ENCODE measurements around the gene RAB32.

RAB32 gene

GRCh38 chr6:146548898-146549374 is 5.3 kb downstream of the RAB32 start:
- Histone ChIP-seq H3K4ac (ENCODE audit: low read depth, low read length) (no peak overlapping the region), H3K4me3 (ENCODE audit: low read depth, low read length) (no peak overlapping the region), H3K9ac (ENCODE audit: low read length) (no peak overlapping the region), H3K27me3 (ENCODE audit: insufficient read depth, low read length) (no peaks in the 10 kb centered on the region), H3K18ac (ENCODE audit: low read length) (no peak overlapping the region), H3K4me2 (ENCODE audit: low read length) (no peak overlapping the region), H3K36me3 (ENCODE audit: control insufficient read depth in 1 of 2, insufficient read depth in 2 of 2, low read length in 2 of 2) (peaks cover 7 to 13% of the 10 kb centered on the region in 2 experiments), H3K4me1 (ENCODE audit: control insufficient read depth in 1 of 2, insufficient read depth in 2 of 2, low read length in 2 of 2) (peaks cover 0 to 8% of the 10 kb centered on the region in 2 experiments), H4K8ac (ENCODE audit: low read depth, low read length) (no peak overlapping the region), H3K9me3 (ENCODE audit: insufficient read depth, low read depth, low read length) (no peaks in the 10 kb centered on the region), H3K27ac (ENCODE audit: low read depth, low read length) (no peak overlapping the region), H3K23ac (ENCODE audit: low read length) (no peak overlapping the region), H2BK12ac (ENCODE audit: low read length) (no peak overlapping the region), H4K91ac (ENCODE audit: low read depth, low read length) (no peak overlapping the region), H2AFZ (ENCODE audit: insufficient read depth, low read length, poor library complexity) (no peak overlapping the region), H3K79me2 (ENCODE audit: control insufficient read depth, insufficient read depth, low read length, poor library complexity) (peaks cover 13% of the 10 kb centered on the region), H4K12ac (ENCODE audit: low read depth, low read length) (no peak overlapping the region), H3K79me1 (ENCODE audit: low read length) (peaks cover 10% of the 10 kb centered on the region), H2AK5ac (ENCODE audit: low read length) (no peak overlapping the region), H3K14ac (ENCODE audit: low read length) (no peak overlapping the region), H2BK120ac (ENCODE audit: insufficient read depth, low read length, poor library complexity) (no peak overlapping the region), H2BK5ac (ENCODE audit: low read depth, low read length, poor library complexity) (no peak overlapping the region)
- no CpG with 5 or more reads among the region's 2 CpGs for WGBS (ENCODE audit: extremely low coverage, insufficient coverage, insufficient read length)
- no peak for DNase-seq

GRCh38 chr6:146550911-146551310 is 7.3 kb downstream of the RAB32 start:
- peaks cover 0 to 2% of the 10 kb centered on the region in 2 experiments for H3K4me1 ChIP-seq (ENCODE audit: control insufficient read depth in 1 of 2, insufficient read depth in 2 of 2, low read length in 2 of 2)
- no peak overlapping the region for H2AFZ ChIP-seq (ENCODE audit: insufficient read depth, low read length, poor library complexity)
- H4K8ac ChIP-seq (ENCODE audit: low read depth, low read length), result no peak overlapping the region
- peak overlapping the region; percentile 46 for H3K4ac ChIP-seq (ENCODE audit: low read depth, low read length)
- no peak overlapping the region for H2BK5ac ChIP-seq (ENCODE audit: low read depth, low read length, poor library complexity)
- no peak overlapping the region for H3K23ac ChIP-seq (ENCODE audit: low read length)
- no peaks in the 10 kb centered on the region for H3K9me3 ChIP-seq (ENCODE audit: insufficient read depth, low read depth, low read length)
- H2BK120ac ChIP-seq (ENCODE audit: insufficient read depth, low read length, poor library complexity), result no peak overlapping the region
- no peak overlapping the region for H3K9ac ChIP-seq (ENCODE audit: low read length)
- H2BK12ac ChIP-seq (ENCODE audit: low read length), result no peak overlapping the region
- no peak overlapping the region for H3K4me2 ChIP-seq (ENCODE audit: low read length)
- WGBS (ENCODE audit: extremely low coverage, insufficient coverage, insufficient read length), result no CpG with 5 or more reads among the region's 6 CpGs
- no peaks in the 10 kb centered on the region for H3K27me3 ChIP-seq (ENCODE audit: insufficient read depth, low read length)
- no peak overlapping the region for H3K14ac ChIP-seq (ENCODE audit: low read length)
- H3K27ac ChIP-seq (ENCODE audit: low read depth, low read length), result no peak overlapping the region
- no peaks in the 10 kb centered on the region for H3K79me1 ChIP-seq (ENCODE audit: low read length)
- peak in 1 of 2 donors; percentile 9 for DNase-seq
- H4K12ac ChIP-seq (ENCODE audit: low read depth, low read length), result no peak overlapping the region
- peaks cover 2% of the 10 kb centered on the region for H3K79me2 ChIP-seq (ENCODE audit: control insufficient read depth, insufficient read depth, low read length, poor library complexity)
- H2AK5ac ChIP-seq (ENCODE audit: low read length), result no peak overlapping the region
- H3K36me3 ChIP-seq (ENCODE audit: control insufficient read depth in 1 of 2, insufficient read depth in 2 of 2, low read length in 2 of 2), result peaks cover 11 to 21% of the 10 kb centered on the region in 2 experiments
- no peak overlapping the region for H4K91ac ChIP-seq (ENCODE audit: low read depth, low read length)
- H3K18ac ChIP-seq (ENCODE audit: low read length), result no peak overlapping the region
- H3K4me3 ChIP-seq (ENCODE audit: low read depth, low read length), result no peak overlapping the region

GRCh38 chr6:146551545-146551944 is 7.9 kb downstream of the RAB32 start:
- no CpG with 5 or more reads among the region's 7 CpGs for WGBS (ENCODE audit: extremely low coverage, insufficient coverage, insufficient read length)
- Histone ChIP-seq H3K36me3 (ENCODE audit: control insufficient read depth in 1 of 2, insufficient read depth in 2 of 2, low read length in 2 of 2) (peaks cover 11 to 21% of the 10 kb centered on the region in 2 experiments), H3K4me2 (ENCODE audit: low read length) (no peak overlapping the region)

GRCh38 chr6:146553377-146554135 is 9.9 kb downstream of the RAB32 start:
- Histone ChIP-seq H3K4me2 (ENCODE audit: low read length) (no peak overlapping the region), H2BK5ac (ENCODE audit: low read depth, low read length, poor library complexity) (no peak overlapping the region), H2AFZ (ENCODE audit: insufficient read depth, low read length, poor library complexity) (no peak overlapping the region), H3K36me3 (ENCODE audit: control insufficient read depth in 1 of 2, insufficient read depth in 2 of 2, low read length in 2 of 2) (peaks cover 11 to 21% of the 10 kb centered on the region in 2 experiments), H3K4ac (ENCODE audit: low read depth, low read length) (no peak overlapping the region), H3K4me1 (ENCODE audit: control insufficient read depth in 1 of 2, insufficient read depth in 2 of 2, low read length in 2 of 2) (peaks cover 0 to 2% of the 10 kb centered on the region in 2 experiments), H4K91ac (ENCODE audit: low read depth, low read length) (no peak overlapping the region), H3K79me2 (ENCODE audit: control insufficient read depth, insufficient read depth, low read length, poor library complexity) (peaks cover 2% of the 10 kb centered on the region), H3K23ac (ENCODE audit: low read length) (no peak overlapping the region), H3K9me3 (ENCODE audit: insufficient read depth, low read depth, low read length) (no peaks in the 10 kb centered on the region), H3K14ac (ENCODE audit: low read length) (no peak overlapping the region), H4K8ac (ENCODE audit: low read depth, low read length) (no peak overlapping the region), H3K27ac (ENCODE audit: low read depth, low read length) (no peak overlapping the region), H2BK120ac (ENCODE audit: insufficient read depth, low read length, poor library complexity) (no peak overlapping the region), H3K9ac (ENCODE audit: low read length) (no peak overlapping the region), H3K27me3 (ENCODE audit: insufficient read depth, low read length) (no peaks in the 10 kb centered on the region), H3K4me3 (ENCODE audit: low read depth, low read length) (no peak overlapping the region), H2AK5ac (ENCODE audit: low read length) (no peak overlapping the region), H3K18ac (ENCODE audit: low read length) (no peak overlapping the region), H2BK12ac (ENCODE audit: low read length) (no peak overlapping the region), H3K79me1 (ENCODE audit: low read length) (no peaks in the 10 kb centered on the region), H4K12ac (ENCODE audit: low read depth, low read length) (no peak overlapping the region)
- DNase-seq, result no peak
- WGBS (ENCODE audit: extremely low coverage, insufficient coverage, insufficient read length), result no CpG with 5 or more reads among the region's 7 CpGs

More at GRCh38 chr6:146551545-146551944, 7.9 kb downstream of the RAB32 start:
- DNase-seq, result no peak
- no peak overlapping the region for H3K4ac ChIP-seq (ENCODE audit: low read depth, low read length)
- peak overlapping the region; percentile 13 for H2BK5ac ChIP-seq (ENCODE audit: low read depth, low read length, poor library complexity)
- no peak overlapping the region for H4K12ac ChIP-seq (ENCODE audit: low read depth, low read length)
- no peak overlapping the region for H2BK120ac ChIP-seq (ENCODE audit: insufficient read depth, low read length, poor library complexity)
- H2AK5ac ChIP-seq (ENCODE audit: low read length), result no peak overlapping the region
- no peak overlapping the region for H4K8ac ChIP-seq (ENCODE audit: low read depth, low read length)
- H3K27me3 ChIP-seq (ENCODE audit: insufficient read depth, low read length), result no peaks in the 10 kb centered on the region
- no peak overlapping the region for H2BK12ac ChIP-seq (ENCODE audit: low read length)
- no peak overlapping the region for H3K9ac ChIP-seq (ENCODE audit: low read length)
- no peaks in the 10 kb centered on the region for H3K79me1 ChIP-seq (ENCODE audit: low read length)
- H3K79me2 ChIP-seq (ENCODE audit: control insufficient read depth, insufficient read depth, low read length, poor library complexity), result peaks cover 2% of the 10 kb centered on the region
- peaks cover 0 to 2% of the 10 kb centered on the region in 2 experiments for H3K4me1 ChIP-seq (ENCODE audit: control insufficient read depth in 1 of 2, insufficient read depth in 2 of 2, low read length in 2 of 2)
- no peak overlapping the region for H3K23ac ChIP-seq (ENCODE audit: low read length)
- no peaks in the 10 kb centered on the region for H3K9me3 ChIP-seq (ENCODE audit: insufficient read depth, low read depth, low read length)
- H4K91ac ChIP-seq (ENCODE audit: low read depth, low read length), result no peak overlapping the region
- no peak overlapping the region for H3K18ac ChIP-seq (ENCODE audit: low read length)
- H2AFZ ChIP-seq (ENCODE audit: insufficient read depth, low read length, poor library complexity), result no peak overlapping the region
- H3K27ac ChIP-seq (ENCODE audit: low read depth, low read length), result no peak overlapping the region
- no peak overlapping the region for H3K14ac ChIP-seq (ENCODE audit: low read length)
- H3K4me3 ChIP-seq (ENCODE audit: low read depth, low read length), result no peak overlapping the region
